GM12892 (cell line): ENCODE measurements around the gene ADRM1.

ENCODE experiments used
- DNase-seq: peaks from one replicate; pipeline ENCODE4 v3.0.0; 2011; ENCODE audit not compliant: insufficient read length
- FAIRE-seq: peaks from 2 replicates; lab custom pipeline; 2011; peaks lifted over from hg19 to GRCh38; lab: Jason Lieb, UNC
- POLR2A ChIP-seq: IDR thresholded peaks from 2 replicates; pipeline ENCODE4 v1.6.1; 2011; ENCODE audit warnings: low read depth, low read length, control low read depth
- POLR2AphosphoS5 ChIP-seq: IDR thresholded peaks from 2 replicates; pipeline ENCODE4 v1.6.1; 2011; ENCODE audit warnings: low read depth, low read length, control low read depth
- TAF1 ChIP-seq: IDR thresholded peaks from 2 replicates; pipeline ENCODE4 v1.6.1; 2011; ENCODE audit warnings: low read depth, mild to moderate bottlenecking, control low read depth, low read length, borderline replicate concordance

The ADRM1 gene

DNA sequence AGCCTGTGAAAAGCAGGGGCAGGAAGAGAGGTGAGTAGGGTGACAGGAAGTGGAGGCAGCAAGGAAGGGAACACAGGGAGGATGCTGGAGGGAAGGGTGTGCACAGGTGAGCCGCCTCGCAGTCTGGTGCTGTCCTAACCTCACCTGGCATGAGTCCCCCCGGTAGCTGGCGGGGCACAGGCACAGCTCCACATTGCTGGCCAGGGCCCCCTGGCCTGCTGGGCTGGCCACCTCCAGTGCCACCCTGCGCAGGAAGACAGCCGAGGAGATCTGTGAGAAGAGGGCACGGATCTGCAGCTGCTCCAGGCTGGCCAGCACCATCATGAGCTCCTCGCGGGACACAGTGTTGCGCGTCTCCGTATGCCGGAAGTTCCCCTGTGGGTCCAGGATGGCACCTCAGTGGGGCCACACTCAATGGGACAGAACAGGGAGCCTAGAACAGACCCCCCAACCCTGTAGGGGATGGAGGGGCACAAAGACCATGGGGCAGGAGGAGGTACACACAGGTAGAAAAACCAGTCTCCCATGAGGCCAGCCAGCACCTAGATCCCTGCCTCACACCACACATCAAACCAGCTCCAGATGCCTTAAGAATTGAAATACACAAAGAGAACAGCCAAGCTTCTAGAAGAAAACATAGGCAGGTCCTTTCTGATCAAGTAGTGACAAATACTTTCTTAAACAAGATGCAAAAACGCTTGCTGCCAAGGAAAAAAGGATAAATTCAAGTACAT lies 22.5 kb downstream of the ADRM1 start:
- DNase-seq (no peak), FAIRE-seq (no peak)
- TF ChIP-seq POLR2AphosphoS5: no peak
- TF ChIP-seq TAF1: no peak
- no peak for TF ChIP-seq POLR2A

DNA sequence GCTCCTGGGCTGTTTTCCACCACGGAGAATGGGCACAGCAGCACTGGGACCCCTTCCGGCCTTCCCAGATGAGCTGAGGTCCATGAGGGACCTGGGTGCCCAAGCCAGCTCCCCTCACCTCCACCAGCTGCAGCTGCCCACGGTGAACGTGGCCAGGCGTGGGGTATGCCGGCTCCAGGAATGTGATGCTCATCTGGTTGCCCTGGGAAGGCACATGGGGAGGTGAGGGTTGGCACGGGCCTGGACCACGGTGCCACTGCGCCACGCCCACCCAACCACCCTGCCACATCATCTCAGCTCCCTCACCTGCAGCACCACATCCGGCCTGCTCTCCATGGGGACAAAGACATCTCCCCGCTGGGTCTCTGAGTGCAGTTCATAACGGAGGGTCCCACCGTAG lies 23.8 kb downstream of the ADRM1 start:
- FAIRE-seq (no peak), DNase-seq (no peak)
- TF ChIP-seq POLR2A (no peak), POLR2AphosphoS5 (no peak), TAF1 (no peak)

GRCh38 chr20:62326959-62327725 lies 24.3 kb downstream of the ADRM1 start:
- no peak for TF ChIP-seq TAF1
- no peak for TF ChIP-seq POLR2A
- no peak for TF ChIP-seq POLR2AphosphoS5
- FAIRE-seq (no peak), DNase-seq (no peak)

DNA sequence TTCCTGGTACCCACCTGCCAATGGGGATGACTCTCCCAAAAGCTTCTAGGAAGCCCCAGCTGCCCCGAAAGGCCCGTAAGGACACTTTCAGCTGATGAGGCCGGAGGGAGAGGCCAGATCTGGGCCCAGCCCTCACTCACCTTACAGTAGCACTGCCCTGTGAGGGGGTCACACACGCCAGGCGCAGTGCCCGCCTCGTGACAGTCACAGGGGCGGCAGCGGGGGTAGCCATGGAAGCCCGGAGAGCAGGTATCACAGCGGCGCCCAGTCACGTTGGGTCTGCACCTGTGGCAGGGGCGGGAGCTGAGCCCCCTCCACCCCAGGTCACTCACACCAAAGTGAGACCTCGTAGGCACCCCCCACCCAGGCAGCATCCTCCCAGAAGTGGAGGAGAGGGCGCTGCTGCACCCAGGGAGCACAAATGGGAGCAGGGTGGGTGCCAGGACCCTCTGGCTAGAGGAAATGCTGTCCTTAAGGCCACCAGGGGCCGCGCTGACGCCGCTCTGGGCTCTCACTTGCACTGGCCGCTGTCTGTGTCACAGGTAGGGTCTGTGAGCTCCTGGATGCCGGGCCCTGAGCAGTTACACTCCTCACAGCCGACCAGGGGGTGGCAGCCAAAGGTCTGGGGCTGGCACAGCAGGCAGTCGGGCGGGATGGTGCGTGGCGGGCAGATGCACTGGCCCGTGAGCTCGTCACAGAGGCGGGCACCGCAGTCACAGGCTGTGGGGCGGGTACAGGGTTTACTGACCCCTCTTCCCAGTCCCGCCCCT lies 25.1 kb downstream of the ADRM1 start:
- DNase-seq (no peak), FAIRE-seq (no peak)
- TF ChIP-seq POLR2A (no peak), TAF1 (no peak), POLR2AphosphoS5 (no peak)

DNA sequence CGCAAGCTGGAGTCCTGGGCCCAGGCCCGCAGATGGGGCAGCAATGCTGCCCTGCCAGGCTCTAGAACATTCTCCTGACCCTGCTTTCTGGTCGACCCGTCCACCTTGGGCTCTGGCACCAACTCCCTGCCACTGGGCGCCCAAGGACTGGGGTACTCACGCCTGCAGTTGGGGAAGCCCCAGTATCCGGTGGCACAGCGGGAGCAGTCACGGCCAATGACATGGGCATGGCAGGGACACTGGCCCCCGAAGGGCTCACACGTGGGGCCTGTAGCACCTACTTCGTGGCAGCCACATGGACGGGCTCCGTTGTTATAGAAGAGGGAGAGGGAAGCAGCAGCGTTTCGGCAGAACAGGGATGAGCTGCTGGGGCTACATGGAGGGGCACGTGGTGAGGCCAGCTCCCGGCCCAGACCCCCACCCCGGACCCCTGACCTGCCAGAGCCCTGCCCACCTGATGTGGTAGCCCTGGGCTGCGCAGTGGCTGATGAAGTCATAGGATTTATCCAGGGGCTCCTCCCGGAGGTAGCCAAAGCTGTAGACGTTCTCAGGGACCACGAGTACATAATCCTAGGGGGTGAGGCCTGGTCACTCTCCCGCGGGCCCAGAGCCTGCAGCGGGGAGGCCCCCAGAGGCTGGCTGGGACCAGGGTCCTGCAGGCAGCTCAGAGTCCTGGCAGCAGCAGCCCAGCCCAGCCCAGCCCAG lies 26.0 kb downstream of the ADRM1 start:
- FAIRE-seq: no peak

DNA sequence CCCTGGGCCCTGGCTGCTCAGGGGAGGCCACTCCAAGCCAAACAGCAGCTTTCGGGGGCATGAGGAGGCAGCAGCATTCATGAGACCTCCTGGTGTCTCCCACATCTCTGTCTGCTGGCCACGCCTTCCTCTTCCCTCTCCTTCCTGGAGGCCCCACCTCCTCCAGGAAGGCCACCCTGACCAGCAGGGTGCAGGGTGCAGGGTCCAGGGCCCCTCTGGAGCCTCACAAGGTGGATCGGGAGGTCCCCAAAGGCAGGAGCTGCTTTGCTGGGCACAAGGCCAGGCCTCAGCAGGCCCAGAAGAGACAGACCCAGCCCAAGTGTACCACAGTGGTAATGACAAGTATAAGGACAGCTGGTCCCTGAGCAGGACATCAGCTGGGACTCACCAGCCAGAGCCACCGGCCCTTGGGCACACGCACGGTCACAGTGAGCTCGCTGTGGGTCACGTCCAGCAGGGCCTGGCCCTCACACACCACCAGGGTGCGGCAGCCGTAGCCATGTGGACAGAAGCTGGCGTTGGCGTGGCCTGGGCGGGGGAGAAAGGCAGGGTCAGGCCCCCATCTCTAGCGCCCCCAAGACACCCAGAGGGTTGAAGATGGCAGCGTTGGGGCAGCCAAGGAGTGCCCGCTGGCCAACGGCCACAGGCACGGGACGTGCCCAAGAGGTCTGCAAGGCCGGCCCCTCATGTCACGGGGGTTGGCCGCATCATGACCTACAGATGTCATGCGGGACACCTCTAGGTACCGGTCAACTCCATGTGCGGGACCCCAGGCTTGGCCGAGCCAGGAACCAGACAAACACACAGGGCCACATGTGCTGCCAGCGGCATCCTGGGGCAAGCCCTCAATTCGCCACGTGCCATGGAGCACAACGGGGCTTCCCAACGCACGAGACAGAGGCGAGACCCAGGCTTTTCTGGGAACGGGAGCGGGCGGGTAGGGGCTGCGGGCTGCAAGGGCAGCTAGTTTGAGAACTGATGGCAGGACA lies 26.9 kb downstream of the ADRM1 start:
- FAIRE-seq (no peak), DNase-seq (no peak)
- TF ChIP-seq POLR2AphosphoS5: no peak

More for the DNA sequence above, 26.0 kb downstream of the ADRM1 start:
- TF ChIP-seq POLR2AphosphoS5 (no peak), TAF1 (no peak), POLR2A (no peak)
- DNase-seq: no peak

DNA sequence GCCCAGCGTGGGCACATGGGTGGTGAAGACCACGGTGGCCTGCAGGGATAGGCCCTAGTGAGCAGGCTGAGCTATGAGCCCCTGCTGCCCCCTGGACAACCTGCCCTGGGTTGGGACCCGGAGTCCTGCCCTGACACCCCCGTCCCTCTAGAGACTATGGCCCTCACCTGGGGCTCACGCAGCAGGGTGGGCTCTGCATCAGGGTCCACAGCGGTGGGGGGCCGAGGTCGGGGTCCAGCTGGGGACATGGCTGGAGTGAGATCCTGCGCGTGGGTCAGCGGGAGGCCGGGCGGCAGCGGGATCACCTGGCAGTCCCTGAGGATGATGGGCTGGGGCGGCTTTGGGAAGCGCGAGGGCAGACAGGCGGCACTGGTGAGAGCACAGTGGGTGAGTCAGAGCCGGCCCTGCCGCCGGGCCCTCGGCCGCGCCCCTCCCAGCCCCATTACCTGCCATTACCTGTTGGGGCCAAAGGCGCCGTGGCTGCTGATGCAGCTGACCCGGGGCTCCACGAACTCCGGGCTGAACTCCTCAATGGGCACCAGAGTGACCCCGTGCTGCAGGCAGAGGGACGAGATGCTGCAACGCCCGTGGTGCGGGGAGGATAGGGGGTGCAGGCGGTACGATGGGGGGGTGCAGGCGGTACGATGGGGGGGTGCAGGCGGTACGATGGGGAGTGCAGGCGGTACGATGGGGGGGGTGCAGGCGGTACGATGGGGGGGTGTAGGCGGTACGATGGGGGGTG lies 27.9 kb downstream of the ADRM1 start:
- no peak for FAIRE-seq

GRCh38 chr20:62331347-62331746 lies 28.6 kb downstream of the ADRM1 start:
- DNase-seq (no peak), FAIRE-seq (no peak)
- TF ChIP-seq TAF1 (no peak), POLR2A (no peak), POLR2AphosphoS5 (no peak)

More for the DNA sequence above, 27.9 kb downstream of the ADRM1 start:
- no peak for TF ChIP-seq TAF1
- no peak for TF ChIP-seq POLR2A
- no peak for TF ChIP-seq POLR2AphosphoS5
- DNase-seq: no peak

DNA sequence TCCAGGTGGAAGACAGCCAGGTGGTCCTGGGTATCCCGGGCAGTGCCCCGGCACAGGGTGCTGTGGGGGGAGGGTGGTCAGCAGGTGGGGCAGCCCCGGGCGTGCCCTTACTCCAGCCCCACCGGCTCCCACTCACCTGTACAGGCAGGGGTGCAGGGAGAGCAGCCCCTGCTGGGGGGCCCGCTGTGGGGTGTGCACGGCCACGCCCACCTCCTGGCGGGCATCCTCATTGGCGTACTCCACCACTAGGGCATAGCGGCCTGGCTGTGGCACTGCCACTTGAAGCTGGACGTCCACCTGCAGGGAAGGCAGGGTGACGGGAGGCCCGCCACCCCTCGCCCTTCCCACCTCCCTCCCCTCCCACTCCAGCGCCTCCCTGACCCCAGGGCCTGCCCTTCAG lies 29.6 kb downstream of the ADRM1 start:
- TF ChIP-seq TAF1 (no peak), POLR2AphosphoS5 (no peak), POLR2A (no peak)
- no peak for FAIRE-seq
- DNase-seq: no peak
